ENCODE results near the gene UBR7.

Gene UBR7

DNA sequence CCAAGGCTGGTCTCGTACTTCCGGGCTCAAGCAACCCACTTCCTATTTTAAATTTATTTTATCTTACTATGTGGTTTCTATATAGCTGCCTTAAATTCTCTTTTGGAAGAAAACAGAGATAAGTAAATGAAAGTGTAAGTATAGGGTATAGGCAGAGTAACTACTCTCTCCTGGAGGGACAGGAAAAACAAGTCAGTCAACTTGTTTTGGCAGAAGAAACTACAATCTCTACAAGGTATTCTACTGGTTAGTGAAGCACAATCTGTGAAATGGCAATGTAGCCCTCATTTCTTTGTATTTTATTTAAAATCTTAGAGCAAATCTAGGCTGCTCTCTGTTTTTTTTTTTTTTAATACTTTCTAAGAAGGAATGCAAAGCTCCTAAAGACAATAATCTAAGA, 55.4 kb downstream of the UBR7 start:
- Histone ChIP-seq H3K27ac (replicated peaks) (no peak overlapping the region), H3K4me3 (replicated peaks; ENCODE audit: insufficient read depth, low read length) (no peak overlapping the region), H3K27me3 (ENCODE audit: insufficient read depth, poor library complexity, severe bottlenecking) (no peaks in the 10 kb centered on the region)
- TF ChIP-seq, protein P1, sequence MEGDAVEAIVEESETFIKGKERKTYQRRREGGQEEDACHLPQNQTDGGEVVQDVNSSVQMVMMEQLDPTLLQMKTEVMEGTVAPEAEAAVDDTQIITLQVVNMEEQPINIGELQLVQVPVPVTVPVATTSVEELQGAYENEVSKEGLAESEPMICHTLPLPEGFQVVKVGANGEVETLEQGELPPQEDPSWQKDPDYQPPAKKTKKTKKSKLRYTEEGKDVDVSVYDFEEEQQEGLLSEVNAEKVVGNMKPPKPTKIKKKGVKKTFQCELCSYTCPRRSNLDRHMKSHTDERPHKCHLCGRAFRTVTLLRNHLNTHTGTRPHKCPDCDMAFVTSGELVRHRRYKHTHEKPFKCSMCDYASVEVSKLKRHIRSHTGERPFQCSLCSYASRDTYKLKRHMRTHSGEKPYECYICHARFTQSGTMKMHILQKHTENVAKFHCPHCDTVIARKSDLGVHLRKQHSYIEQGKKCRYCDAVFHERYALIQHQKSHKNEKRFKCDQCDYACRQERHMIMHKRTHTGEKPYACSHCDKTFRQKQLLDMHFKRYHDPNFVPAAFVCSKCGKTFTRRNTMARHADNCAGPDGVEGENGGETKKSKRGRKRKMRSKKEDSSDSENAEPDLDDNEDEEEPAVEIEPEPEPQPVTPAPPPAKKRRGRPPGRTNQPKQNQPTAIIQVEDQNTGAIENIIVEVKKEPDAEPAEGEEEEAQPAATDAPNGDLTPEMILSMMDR (IDR thresholded peaks at IDR 0.05; ENCODE audit: insufficient read depth, low read length): no peak
- no peak for TF ChIP-seq SPI1 (IDR thresholded peaks at IDR 0.05; ENCODE audit: borderline replicate concordance, low read depth)
- TF ChIP-seq, protein P2, sequence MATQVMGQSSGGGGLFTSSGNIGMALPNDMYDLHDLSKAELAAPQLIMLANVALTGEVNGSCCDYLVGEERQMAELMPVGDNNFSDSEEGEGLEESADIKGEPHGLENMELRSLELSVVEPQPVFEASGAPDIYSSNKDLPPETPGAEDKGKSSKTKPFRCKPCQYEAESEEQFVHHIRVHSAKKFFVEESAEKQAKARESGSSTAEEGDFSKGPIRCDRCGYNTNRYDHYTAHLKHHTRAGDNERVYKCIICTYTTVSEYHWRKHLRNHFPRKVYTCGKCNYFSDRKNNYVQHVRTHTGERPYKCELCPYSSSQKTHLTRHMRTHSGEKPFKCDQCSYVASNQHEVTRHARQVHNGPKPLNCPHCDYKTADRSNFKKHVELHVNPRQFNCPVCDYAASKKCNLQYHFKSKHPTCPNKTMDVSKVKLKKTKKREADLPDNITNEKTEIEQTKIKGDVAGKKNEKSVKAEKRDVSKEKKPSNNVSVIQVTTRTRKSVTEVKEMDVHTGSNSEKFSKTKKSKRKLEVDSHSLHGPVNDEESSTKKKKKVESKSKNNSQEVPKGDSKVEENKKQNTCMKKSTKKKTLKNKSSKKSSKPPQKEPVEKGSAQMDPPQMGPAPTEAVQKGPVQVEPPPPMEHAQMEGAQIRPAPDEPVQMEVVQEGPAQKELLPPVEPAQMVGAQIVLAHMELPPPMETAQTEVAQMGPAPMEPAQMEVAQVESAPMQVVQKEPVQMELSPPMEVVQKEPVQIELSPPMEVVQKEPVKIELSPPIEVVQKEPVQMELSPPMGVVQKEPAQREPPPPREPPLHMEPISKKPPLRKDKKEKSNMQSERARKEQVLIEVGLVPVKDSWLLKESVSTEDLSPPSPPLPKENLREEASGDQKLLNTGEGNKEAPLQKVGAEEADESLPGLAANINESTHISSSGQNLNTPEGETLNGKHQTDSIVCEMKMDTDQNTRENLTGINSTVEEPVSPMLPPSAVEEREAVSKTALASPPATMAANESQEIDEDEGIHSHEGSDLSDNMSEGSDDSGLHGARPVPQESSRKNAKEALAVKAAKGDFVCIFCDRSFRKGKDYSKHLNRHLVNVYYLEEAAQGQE (IDR thresholded peaks at IDR 0.05; ENCODE audit: insufficient replicate concordance, low read depth): no peak
- no peak for TF ChIP-seq POLR2AphosphoS5 (IDR thresholded peaks at IDR 0.05; ENCODE audit: low read depth)
- no peak for TF ChIP-seq GABPA (IDR thresholded peaks at IDR 0.05; ENCODE audit: low read depth)
- no peak for DNase-seq (ENCODE audit: low read depth in 1 of 2, low spot score in 1 of 2)

GRCh38 chr14:93263416-93263815, 56.4 kb downstream of the UBR7 start:
- no peak for DNase-seq (ENCODE audit: low read depth in 1 of 2, low spot score in 1 of 2)
- no peaks in the 10 kb centered on the region for H3K27me3 ChIP-seq (ENCODE audit: insufficient read depth, poor library complexity, severe bottlenecking)
- TF ChIP-seq SPI1 (IDR thresholded peaks at IDR 0.05; ENCODE audit: borderline replicate concordance, low read depth) (no peak), GABPA (IDR thresholded peaks at IDR 0.05; ENCODE audit: low read depth) (no peak), POLR2AphosphoS5 (IDR thresholded peaks at IDR 0.05; ENCODE audit: low read depth) (no peak)
- TF ChIP-seq, protein P2 (IDR thresholded peaks at IDR 0.05; ENCODE audit: insufficient replicate concordance, low read depth): no peak
- TF ChIP-seq, protein P1 (IDR thresholded peaks at IDR 0.05; ENCODE audit: insufficient read depth, low read length): no peak
- H3K27ac ChIP-seq (replicated peaks): no peak overlapping the region
- no peak overlapping the region for H3K4me3 ChIP-seq (replicated peaks; ENCODE audit: insufficient read depth, low read length)

GRCh38 chr14:93266127-93266526, 59.1 kb downstream of the UBR7 start:
- no peak for TF ChIP-seq GABPA (IDR thresholded peaks at IDR 0.05; ENCODE audit: low read depth)
- TF ChIP-seq, protein P1 (IDR thresholded peaks at IDR 0.05; ENCODE audit: insufficient read depth, low read length): no peak
- no peak for TF ChIP-seq SPI1 (IDR thresholded peaks at IDR 0.05; ENCODE audit: borderline replicate concordance, low read depth)
- TF ChIP-seq, protein P2 (IDR thresholded peaks at IDR 0.05; ENCODE audit: insufficient replicate concordance, low read depth): no peak
- TF ChIP-seq POLR2AphosphoS5 (IDR thresholded peaks at IDR 0.05; ENCODE audit: low read depth): no peak
- H3K4me3 ChIP-seq (replicated peaks; ENCODE audit: insufficient read depth, low read length): no peak overlapping the region
- no peak for DNase-seq (ENCODE audit: low read depth in 1 of 2, low spot score in 1 of 2)
- H3K27me3 ChIP-seq (ENCODE audit: insufficient read depth, poor library complexity, severe bottlenecking): no peaks in the 10 kb centered on the region
- no peak overlapping the region for H3K27ac ChIP-seq (replicated peaks)
